Upper lobe of right lung (tissue), 1 donor: ENCODE results near the gene NELL1. TPM values are rescaled to one million over a fixed set of nuclear protein-coding genes. Genes with fewer than 3 reads are reported as not detected.

Experiments
- ATAC-seq: fragments of 200-7000 bp; cut with Tn5 transposase; one replicate; pipeline ENCODE4 v1.9.1; 2020; ENCODE audit warnings: mild to moderate bottlenecking, moderate library complexity
- DNase-seq: peaks from one replicate; pipeline ENCODE4 v3.0.0-alpha.2; 2020
- H3K27ac ChIP-seq: fragments of 200-600 bp; one replicate; pipeline ENCODE4 v1.8.0; 2022
- H3K27me3 ChIP-seq: fragments of 200-600 bp; one replicate; pipeline ENCODE4 v1.8.0; 2022; ENCODE audit warnings: mild to moderate bottlenecking
- H3K36me3 ChIP-seq: fragments of 200-600 bp; one replicate; pipeline ENCODE4 v1.8.0; 2022
- H3K4me1 ChIP-seq: fragments of 200-600 bp; one replicate; pipeline ENCODE4 v1.8.0; 2022
- H3K4me3 ChIP-seq: fragments of 200-600 bp; one replicate; pipeline ENCODE4 v1.8.0; 2022; ENCODE audit warnings: mild to moderate bottlenecking
- H3K9me3 ChIP-seq: fragments of 200-600 bp; one replicate; pipeline ENCODE4 v1.8.0; 2022
- intact Hi-C: fragments of 100-400 bp; cut with DNase I; formaldehyde crosslinking; loops from one replicate; pipeline ENCODE4 v1.11.0; 2022
- total RNA-seq: library from RNA; stranded (reverse); fragmentation: NEBNext Ultra II Directional; extraction: Animal tissue kit (Norgen Biotek cat#: 25700); gene quantifications from one replicate; pipeline ENCODE4 v1.2.1, GENCODE V29; 2021
- TF ChIP-seq, protein P1 (sequence below): fragments of 200-600 bp; IDR thresholded peaks from one replicate; pipeline ENCODE4 v1.8.0; 2022; ENCODE audit warnings: antibody characterized with exemption
- donor health status: DM: no; HTN: yes; CAD: no; lungs with severe emphysema.

Gene NELL1
- total RNA-seq, 1 donor from 2014 or later, result not detected

GRCh38 chr11:21195995-21196394, 526.6 kb downstream of the NELL1 start:
- DNase-seq (no peak), ATAC-seq (no peak)
- Histone ChIP-seq H3K27ac (no peak overlapping the region), H3K4me3 (no peak overlapping the region), H3K27me3 (no peaks in the 10 kb centered on the region), H3K9me3 (no peaks in the 10 kb centered on the region), H3K36me3 (no peaks in the 10 kb centered on the region), H3K4me1 (no peaks in the 10 kb centered on the region)
- TF ChIP-seq, protein P1, sequence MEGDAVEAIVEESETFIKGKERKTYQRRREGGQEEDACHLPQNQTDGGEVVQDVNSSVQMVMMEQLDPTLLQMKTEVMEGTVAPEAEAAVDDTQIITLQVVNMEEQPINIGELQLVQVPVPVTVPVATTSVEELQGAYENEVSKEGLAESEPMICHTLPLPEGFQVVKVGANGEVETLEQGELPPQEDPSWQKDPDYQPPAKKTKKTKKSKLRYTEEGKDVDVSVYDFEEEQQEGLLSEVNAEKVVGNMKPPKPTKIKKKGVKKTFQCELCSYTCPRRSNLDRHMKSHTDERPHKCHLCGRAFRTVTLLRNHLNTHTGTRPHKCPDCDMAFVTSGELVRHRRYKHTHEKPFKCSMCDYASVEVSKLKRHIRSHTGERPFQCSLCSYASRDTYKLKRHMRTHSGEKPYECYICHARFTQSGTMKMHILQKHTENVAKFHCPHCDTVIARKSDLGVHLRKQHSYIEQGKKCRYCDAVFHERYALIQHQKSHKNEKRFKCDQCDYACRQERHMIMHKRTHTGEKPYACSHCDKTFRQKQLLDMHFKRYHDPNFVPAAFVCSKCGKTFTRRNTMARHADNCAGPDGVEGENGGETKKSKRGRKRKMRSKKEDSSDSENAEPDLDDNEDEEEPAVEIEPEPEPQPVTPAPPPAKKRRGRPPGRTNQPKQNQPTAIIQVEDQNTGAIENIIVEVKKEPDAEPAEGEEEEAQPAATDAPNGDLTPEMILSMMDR, result no peak
- intact Hi-C loops, result no loop called here

- ATAC-seq (no peak), DNase-seq (no peak)
- no peaks in the 10 kb centered on the region for H3K9me3 ChIP-seq
- H3K36me3 ChIP-seq, result no peaks in the 10 kb centered on the region
- no peaks in the 10 kb centered on the region for H3K27me3 ChIP-seq
- no peak overlapping the region for H3K4me3 ChIP-seq
- H3K4me1 ChIP-seq, result no peaks in the 10 kb centered on the region
- no peak overlapping the region for H3K27ac ChIP-seq
- intact Hi-C loops, result no loop called here
- TF ChIP-seq, protein P1, result no peak
These were observed 529.1 kb downstream of the NELL1 start for GRCh38 chr11:21198498-21198897.

DNA sequence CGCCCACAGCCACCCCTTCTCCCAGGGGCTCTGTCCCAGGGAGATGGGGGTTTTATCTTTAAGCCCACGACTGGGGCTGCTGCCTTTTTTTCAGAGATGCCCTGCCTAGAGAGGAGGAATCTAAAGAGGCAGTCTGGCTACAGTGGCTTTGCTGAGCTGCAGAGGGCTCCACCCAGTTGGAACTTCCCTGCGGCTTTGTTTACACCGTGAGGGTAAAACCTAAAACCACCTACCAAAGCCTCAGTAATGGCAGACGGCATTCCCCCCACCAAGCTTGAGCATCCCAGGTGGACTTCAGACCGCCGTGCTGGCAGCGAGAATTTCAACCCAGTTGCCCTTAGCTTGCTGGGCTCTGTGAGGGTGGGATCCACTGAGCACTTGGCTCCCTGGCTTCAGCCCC, 535.8 kb downstream of the NELL1 start:
- Histone ChIP-seq H3K4me3 (no peak overlapping the region), H3K9me3 (no peaks in the 10 kb centered on the region), H3K4me1 (no peaks in the 10 kb centered on the region), H3K27me3 (no peaks in the 10 kb centered on the region), H3K36me3 (no peaks in the 10 kb centered on the region), H3K27ac (no peak overlapping the region)
- DNase-seq (no peak), ATAC-seq (no peak)
- TF ChIP-seq, protein P1, result no peak
- intact Hi-C loops, result no loop called here

- intact Hi-C loops, result no loop called here
- TF ChIP-seq, protein P1, result no peak
- Histone ChIP-seq H3K27ac (no peak overlapping the region), H3K4me3 (no peak overlapping the region), H3K4me1 (no peaks in the 10 kb centered on the region), H3K36me3 (no peaks in the 10 kb centered on the region), H3K27me3 (no peaks in the 10 kb centered on the region), H3K9me3 (no peaks in the 10 kb centered on the region)
- DNase-seq (no peak), ATAC-seq (no peak)
These were observed 556.5 kb downstream of the NELL1 start for GRCh38 chr11:21225860-21226259.

- ATAC-seq (no peak), DNase-seq (no peak)
- intact Hi-C loops, result no loop called here
These were observed 559.8 kb downstream of the NELL1 start for GRCh38 chr11:21229224-21229623.

GRCh38 chr11:21250196-21250595, 580.8 kb downstream of the NELL1 start:
- Histone ChIP-seq H3K9me3 (no peaks in the 10 kb centered on the region), H3K27me3 (no peaks in the 10 kb centered on the region), H3K4me3 (no peak overlapping the region), H3K36me3 (no peaks in the 10 kb centered on the region), H3K27ac (no peak overlapping the region), H3K4me1 (no peaks in the 10 kb centered on the region)
- no peak for DNase-seq
- TF ChIP-seq, protein P1, result no peak
- intact Hi-C loops, result no loop called here
- no peak for ATAC-seq

More at GRCh38 chr11:21229224-21229623, 559.8 kb downstream of the NELL1 start:
- Histone ChIP-seq H3K27ac (no peak overlapping the region), H3K9me3 (no peaks in the 10 kb centered on the region), H3K36me3 (no peaks in the 10 kb centered on the region), H3K4me1 (no peaks in the 10 kb centered on the region), H3K4me3 (no peak overlapping the region), H3K27me3 (no peaks in the 10 kb centered on the region)
- TF ChIP-seq, protein P1, result no peak
